CD4-positive, alpha-beta T cell treated with Interferon gamma for 1 hour (primary cell): ENCODE measurements around the gene FIBCD1.

ENCODE experiments used
- DNase-seq: peaks from one replicate; pipeline ENCODE4 v3.0.0-alpha.2; 2020

Gene FIBCD1

GRCh38 chr9:130952065-130952762 is 13.2 kb upstream of the FIBCD1 start:
- no peak for DNase-seq

- no peak for DNase-seq
Measured at GRCh38 chr9:130950039-130950311, 10.9 kb upstream of the FIBCD1 start.

- DNase-seq = no peak
Measured at GRCh38 chr9:130949188-130950038, 10.4 kb upstream of the FIBCD1 start.

- DNase-seq = no peak
Measured at GRCh38 chr9:130948266-130948665, 9.2 kb upstream of the FIBCD1 start.

GRCh38 chr9:130947618-130948140 is 8.6 kb upstream of the FIBCD1 start:
- no peak for DNase-seq

- no peak for DNase-seq
Measured at GRCh38 chr9:130946766-130947617, 7.9 kb upstream of the FIBCD1 start.

GRCh38 chr9:130945173-130945572 is 6.1 kb upstream of the FIBCD1 start:
- DNase-seq = no peak

- no peak for DNase-seq
Measured at GRCh38 chr9:130944510-130945058, 5.5 kb upstream of the FIBCD1 start.

GRCh38 chr9:130943777-130944176 is 4.7 kb upstream of the FIBCD1 start:
- DNase-seq = no peak

GRCh38 chr9:130943221-130943620 is 4.2 kb upstream of the FIBCD1 start:
- no peak for DNase-seq

- DNase-seq = no peak
Measured at GRCh38 chr9:130942679-130943078, 3.6 kb upstream of the FIBCD1 start.

GRCh38 chr9:130942084-130942483 is 3.0 kb upstream of the FIBCD1 start:
- DNase-seq = no peak

- peak; percentile 50 for DNase-seq
Measured at GRCh38 chr9:130940693-130941576, 1.9 kb upstream of the FIBCD1 start.

GRCh38 chr9:130940027-130940549 is 1.0 kb upstream of the FIBCD1 start:
- DNase-seq = no peak

- DNase-seq = no peak
Measured at GRCh38 chr9:130939405-130940026, 469 bp upstream of the FIBCD1 start.

GRCh38 chr9:130938184-130938651 is 829 bp downstream of the FIBCD1 start:
- no peak for DNase-seq

GRCh38 chr9:130937146-130938076 is 1.6 kb downstream of the FIBCD1 start:
- no peak for DNase-seq

GRCh38 chr9:130936285-130937117 is 2.5 kb downstream of the FIBCD1 start:
- DNase-seq = no peak
